Stimulated activated CD8-positive, alpha-beta memory T cell treated with anti-CD3 and anti-CD28 coated beads, Interleukin-4, amount 100 ng/mL, for 24 hours (primary cell): ENCODE measurements around the gene ABCC3.

ENCODE experiments used
- DNase-seq: peaks from one replicate; pipeline ENCODE4 v3.0.0-alpha.2; 2020; ENCODE audit warnings: low read depth

Gene ABCC3

DNA sequence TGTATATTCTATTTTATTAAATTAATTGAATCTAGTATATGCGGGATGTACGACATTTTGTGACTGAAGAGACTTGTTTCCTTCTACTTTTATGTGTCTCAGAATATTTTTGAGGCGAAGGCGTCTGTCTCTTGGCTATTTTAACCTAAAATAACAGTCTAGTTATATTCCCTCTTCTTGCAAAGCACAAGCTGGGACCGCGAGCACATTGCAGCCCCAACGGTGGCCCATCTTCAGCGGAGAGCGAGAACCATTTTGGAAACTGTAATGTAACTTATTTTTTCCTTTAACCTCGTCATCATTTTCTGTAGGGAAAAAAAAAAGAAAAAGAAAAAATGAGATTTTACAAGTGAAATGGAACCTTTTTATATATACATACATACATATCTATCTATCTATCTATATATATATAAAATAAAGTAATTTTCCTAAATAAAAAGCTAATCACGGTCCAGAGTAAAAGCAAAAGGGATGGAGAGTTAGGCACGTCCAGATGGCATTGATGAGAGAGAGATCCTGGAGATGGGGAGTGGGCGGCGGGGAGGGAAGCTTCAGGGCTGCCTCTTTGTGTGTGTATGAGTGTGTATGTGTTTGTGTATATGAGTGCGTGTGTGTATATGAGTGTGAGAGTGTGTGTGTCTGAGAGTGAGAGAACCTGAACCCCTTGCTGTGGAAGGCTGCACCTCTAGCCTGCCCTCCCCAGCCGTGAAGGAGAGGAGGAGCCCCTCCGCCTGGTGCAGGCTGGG is 7.5 kb upstream of the ABCC3 start:
- DNase-seq, result no peak

DNA sequence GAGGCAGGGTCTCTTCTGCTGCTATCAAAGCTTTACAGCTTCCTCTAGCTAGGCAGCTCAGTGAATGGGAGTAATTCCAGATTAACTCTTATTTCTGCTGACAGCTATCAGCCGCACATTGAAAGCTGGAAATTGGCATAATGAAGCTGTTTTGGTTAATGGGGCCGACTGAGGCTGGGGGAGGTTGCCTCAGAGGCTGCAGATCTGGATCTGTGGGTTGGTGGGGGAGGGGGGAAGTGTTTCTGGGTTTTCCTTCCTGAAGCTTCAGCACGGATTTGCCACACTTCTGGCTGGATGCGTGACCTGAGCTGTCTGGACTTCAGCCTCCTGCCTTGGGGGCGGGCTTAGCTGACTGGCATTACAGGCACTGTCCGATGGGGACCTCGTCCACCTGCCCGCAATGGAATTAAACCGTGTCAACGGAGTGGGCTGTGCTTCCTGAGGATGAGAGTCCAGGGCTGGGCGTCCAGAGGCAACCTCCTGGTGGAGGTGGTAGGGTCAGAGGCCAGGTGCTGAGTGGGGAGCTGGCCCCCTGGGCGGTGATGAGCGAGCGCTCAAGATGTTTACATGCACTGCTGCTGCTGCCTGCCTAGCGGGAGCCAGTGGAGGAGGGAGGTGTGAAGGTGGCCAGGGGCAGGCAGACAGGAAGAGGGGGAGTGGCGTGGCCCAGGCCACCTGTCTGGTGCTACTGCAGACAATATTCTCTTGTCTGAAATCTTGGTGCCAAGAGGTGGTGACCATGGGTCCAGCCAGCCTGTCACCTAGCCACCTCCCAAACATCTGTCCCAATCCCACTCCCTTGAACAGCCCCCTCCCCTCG is 6.7 kb upstream of the ABCC3 start:
- DNase-seq, result no peak

DNA sequence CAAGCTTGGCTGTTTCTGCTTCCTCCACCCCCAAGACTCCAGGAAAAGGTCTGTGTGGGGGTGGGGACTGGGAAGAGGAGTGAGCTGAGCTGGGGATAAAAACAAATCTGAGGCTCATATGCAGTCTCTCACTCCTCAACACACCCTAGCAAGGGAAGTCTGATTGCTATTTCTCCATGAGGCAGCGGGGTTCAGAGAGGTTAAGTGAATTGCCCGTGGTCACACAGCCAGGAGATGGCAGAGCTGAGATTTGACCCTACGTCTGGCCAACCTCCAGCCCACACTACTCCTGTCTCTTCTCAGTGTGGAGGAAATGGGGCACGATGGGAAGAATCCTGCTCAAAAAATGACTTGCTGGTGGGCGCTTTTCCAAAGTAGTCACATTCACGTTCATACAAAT is 4.8 kb upstream of the ABCC3 start:
- no peak for DNase-seq

DNA sequence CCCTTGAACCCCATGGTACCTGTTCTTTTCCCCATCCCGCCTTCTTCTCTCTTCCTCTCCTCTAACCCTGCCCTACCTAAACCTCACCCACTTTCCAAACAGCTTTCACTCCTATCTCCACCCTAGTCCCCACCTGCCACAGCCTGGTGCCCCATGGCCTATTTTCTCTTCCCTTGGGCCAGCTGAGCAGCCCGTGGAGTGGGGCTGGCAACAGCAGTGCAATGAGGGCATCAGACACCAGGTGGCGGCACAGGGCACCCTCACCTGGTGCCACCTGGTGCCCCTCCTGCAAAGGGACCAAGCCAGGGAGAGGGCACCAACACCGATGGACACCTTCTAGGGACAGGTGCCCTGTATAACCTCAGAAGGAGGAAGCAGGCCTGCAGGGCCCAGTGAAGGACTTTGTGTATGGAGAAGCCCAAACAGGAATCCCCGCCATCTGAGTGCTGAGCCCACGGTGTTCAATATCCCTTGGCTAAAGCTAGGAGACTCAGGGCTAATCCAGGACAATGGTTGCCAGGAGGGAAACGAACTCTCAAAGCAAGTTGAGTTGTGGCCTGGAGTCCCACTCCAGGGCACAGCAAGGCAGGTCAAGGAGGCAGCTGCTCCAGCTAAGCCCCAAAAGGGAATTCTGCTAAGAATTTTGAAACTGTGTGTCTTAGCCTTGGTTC is 4.0 kb upstream of the ABCC3 start:
- peak; percentile 36 for DNase-seq

DNA sequence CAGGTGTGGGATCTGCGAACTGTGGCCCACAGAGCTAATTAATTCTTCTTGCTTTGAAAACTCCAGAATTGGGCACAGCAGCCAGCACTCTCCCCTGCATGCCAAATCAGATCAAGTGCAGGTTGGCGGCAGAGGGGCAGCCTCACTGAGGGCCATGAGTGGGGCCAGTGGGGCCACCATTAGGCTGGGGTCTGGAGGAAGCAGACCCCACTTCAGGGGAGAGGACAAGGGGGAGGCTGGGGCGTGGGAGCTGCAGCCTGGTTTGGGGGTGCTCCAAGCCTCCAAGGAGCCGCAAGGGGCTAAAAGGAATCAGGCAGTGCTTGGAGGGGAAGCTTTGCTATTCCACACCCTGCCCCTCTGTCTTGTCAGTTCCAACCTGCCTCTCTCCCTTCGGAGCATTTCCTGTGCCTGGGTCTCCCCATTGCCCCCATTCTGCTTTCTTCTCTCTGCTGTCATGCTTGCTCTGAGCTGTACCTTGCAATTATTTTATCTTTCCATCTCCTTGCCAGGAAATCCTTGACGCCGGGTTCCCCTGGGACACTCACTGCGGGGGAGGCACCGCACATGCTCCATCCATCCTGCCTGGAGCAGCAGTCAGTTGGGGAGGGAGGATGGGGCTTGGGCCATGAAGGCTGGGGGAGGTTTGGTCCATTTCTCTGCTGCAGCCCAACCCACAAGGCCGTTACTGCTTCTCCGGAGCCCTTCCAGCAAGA is 3.3 kb upstream of the ABCC3 start:
- no peak for DNase-seq

DNA sequence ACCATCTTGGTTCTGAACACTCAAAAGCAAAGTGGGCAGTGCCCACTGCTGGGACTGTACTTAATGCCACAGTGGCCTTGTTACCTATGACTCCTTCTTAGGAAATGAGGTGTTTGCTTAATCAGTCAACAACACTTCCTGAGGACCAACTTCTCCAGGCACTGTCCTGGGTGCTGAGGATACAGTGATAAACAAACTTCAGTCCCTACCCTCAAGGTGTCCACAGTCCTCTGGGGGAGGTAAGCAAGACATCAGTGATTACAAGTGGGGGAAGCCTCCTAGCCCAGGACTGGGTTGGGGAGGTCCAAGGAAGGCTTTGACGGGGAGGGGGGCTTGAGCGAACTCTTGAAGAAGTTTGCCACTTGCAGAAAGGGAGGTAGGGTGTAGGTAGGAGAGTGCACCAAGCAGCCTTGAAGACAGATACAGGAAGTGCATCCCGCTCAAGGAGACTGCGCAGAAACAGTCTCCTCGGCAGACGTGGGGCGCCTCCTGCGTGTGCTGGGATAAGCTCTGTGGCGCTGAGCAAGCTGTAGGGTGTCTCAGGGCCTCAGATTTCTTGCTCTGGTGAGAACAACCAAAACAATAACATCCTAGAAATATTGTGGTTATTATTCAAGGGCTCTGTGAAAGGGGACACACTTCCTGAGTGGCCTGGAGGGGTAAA is 2.6 kb upstream of the ABCC3 start:
- DNase-seq, result no peak

DNA sequence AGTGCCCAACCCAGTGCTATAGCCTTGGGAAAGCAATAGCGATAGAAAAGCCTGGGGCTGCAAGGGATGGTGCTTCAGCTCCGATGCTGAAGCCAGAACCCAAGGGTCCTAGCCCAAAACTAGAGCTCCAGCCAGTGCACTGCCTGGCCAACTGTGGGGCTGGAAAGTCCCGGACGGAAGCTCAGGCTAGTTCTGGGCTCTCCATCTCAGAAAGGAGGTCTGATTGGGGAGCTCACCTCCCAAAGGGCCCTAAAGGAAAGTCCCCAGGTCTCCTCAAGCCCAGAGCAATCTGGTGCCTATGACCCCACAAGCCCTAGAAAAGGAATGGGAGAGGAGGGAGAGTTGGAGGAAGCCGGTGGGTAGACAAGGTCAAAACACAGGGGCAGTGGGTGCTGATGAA is 2.0 kb upstream of the ABCC3 start:
- no peak for DNase-seq

DNA sequence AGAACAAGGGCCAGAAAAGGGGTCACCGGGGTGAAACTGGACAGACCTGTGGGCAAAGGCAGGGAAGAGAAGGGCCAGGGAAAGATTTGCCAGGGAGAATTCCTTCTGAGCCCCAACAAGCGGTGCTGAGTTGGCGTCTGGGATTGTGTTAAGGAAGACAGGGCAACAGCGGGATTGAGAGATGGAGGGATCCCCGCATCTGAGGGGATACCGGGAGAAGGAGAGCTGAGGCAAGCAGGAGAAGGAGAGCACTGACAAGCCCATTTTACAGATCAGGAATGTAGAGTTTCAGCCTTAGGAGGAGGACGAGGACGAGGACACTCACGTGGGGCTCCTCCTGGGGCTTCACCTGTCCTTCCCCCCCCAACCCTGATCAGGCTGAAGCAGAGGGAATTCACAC is 998 bp upstream of the ABCC3 start:
- DNase-seq, result no peak

DNA sequence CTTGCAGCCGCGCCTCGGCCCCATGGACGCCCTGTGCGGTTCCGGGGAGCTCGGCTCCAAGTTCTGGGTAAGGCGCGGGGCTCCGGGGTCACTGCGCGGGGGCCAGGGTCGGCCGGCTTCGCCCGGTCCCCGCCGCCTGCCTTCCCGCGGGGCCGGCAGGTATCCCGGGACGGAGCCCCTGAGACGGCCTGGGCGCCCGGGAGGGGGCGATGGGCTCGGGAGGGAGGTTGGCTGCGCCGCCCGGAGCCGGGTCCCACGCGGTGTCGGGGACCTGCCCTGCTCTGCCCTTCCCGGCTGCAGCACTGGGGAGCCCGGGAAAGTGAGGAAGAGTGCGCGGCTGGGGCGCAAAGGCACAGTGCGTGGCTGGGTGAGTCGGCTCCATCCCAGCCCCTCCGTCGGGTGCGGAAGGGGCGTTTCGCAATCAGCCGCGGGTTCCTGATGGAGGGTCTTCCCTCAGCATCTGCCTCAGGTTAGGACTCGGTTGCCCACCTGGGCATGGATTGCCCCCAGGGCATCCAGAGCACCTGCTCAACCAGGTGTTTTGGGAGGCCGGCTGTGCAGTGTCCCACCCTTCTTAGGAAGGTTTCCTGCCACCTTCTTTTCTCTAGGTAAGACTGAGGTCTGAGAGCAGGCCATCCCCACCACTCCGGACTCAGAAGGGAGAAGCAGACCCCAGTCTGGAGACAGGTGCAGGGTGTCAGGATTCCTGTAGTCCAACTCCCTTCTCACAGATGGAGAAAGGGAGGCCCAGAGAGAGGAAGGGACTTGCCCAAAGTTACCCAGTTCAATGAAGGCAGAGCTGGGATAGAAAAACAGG is 442 bp downstream of the ABCC3 start:
- DNase-seq, result no peak

DNA sequence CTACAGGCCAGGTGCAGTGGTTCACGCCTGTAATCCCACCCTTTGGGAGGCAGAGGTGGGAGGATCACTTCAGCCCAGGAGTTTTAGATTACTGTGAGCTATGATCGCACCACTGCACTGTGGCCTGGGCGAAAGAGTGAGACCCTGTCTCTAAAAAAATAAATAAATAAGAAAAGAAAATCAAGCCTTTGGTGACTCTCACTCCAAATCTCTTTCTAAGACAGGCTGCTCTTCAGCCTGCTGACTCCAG is 976 bp downstream of the ABCC3 start:
- DNase-seq, result no peak

DNA sequence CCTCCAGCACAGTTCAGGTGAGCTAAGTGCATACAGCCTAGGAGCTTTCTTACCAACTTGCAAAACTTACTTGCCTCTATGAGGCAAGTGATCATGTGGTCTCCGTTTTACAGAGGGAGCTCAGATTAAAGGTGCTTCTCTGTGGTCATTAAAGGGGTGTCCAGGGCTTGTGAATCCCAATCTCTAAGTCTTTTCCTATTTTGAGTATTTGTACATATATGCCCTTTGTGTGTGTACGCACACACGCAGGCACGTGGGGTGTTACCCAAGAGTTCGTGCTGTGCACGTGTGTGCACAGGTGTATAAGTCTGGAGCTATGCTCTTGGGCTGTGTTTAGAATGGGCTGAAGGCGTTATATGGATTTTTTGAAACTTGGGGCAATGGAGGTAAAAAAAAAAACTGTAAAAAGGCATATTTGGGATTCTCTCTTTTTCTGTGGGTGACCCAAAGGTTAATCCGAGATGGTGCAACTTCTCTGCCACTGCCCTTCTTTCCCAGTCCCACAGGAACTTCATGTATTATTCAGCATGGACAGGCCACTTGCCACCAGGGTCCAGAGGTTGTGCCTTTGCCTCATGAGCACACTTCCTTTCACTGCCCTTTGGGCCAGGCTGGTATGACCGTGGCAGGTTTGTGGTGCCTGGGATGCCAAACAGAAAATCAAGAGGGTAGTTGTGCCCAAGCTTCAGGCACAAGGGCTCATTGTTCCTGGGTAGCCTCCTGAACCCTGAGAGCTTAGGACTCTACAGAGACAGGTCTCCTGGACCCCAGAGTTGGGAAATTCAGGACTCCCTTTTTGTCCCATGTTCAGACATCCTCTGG is 1.5 kb downstream of the ABCC3 start:
- no peak for DNase-seq

DNA sequence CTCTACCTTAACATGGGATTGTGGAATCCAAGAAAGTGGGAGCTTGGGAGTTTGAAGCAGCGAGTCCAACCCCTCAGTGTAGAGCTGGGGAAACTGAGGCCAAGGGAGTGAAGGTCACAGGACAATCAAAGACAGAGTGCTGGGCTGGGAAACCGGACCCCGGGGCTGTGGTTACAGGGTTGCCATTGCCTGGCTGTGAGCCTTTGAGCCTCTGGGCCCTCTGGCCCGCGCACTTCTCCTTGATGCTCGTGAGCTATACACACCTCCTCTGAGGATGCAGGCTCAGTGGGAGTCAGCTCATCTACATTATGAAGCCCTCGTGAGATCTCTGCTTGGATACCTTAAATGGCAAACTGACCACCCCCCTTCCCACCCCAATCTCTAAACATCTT is 2.1 kb downstream of the ABCC3 start:
- DNase-seq, result no peak

DNA sequence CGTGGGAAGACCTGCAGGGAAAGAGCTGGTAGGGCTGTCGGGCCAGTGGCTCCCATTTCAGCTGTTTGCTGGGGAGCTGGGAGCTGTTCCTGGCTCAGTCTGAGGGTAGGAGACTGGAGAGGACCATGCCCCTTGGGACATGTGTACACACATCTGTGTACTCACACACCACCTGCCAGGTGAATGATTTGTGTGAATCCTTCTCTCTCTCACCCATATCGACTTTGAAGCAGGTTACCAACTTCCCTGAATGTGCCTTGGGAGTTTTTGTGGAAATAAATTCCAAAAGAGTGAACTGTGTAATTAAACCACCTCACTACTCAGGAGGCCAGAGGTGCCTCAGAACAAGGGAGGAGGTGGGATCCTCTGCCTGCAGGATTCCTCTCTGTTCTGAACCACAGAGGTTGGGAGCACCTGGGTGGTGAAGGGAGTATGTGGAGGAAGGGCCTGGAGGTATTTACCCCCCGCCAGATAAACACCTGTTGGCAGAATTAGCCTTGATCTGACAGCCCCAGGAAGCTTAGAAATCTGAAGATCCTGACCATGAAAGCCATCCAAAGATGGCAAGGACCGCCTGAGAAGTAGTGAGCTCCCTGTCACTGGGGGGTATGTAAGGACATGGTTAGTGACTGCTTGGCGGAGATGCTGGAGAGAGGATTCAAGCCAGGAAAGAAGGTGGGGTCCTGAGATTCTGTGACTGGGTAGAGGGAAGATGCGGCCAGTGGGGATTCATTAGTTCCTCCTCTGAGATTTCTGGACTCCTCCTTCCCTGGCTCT is 3.3 kb downstream of the ABCC3 start:
- no peak for DNase-seq

DNA sequence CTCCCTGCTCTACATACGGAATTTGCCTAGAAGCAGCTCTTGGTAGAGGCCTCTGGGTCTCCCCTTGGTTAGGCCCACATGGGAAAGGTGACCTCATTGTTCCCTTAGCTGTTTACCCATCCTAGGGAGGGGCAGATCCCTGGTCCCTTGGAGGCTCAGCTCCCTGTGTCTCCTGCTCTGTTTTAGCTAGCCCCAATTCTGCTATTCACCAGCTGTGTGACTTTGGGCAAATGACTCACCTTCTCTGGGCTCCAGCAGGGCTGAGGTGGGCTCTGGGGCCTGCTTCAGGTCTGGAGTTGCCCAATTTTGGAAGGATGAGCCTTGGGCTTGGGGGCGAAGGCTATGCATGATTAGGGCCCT is 3.9 kb downstream of the ABCC3 start:
- DNase-seq, result no peak

DNA sequence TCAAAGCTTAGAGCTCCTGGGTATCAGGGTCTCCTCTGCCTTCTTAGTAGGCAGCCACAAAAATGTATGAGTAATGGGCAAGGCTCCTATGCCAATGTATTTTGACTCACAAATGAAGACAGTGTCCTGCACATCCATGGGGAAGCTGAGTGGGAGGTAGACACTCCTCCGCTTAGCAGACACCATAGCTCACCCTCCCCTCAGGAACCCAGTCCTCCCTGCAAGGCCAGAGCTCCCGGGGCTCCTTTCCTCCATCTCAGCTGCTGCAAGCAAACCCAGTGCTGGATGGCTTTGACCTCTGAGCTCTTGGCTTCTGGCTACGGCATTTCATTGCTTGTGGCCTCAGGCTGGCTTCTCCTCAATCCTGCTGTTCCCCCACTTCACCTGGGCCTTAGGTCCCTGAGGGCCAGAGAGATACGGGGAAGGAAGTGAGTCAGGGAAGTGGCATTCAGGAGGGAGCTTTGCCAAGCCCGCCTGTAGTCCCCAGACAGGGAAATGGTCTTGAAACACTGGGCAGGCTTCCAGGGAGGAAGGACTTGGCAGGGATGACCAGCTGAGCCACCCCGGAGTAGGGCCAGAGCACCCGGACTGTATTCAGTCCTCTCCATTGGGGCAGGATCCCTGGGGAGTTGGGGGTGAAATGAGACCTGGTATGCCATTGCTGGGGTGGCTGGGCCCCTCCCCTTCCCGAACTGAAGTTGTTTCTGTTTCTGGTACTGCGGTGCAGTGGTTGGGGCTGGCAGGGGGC is 4.5 kb downstream of the ABCC3 start:
- no peak for DNase-seq

DNA sequence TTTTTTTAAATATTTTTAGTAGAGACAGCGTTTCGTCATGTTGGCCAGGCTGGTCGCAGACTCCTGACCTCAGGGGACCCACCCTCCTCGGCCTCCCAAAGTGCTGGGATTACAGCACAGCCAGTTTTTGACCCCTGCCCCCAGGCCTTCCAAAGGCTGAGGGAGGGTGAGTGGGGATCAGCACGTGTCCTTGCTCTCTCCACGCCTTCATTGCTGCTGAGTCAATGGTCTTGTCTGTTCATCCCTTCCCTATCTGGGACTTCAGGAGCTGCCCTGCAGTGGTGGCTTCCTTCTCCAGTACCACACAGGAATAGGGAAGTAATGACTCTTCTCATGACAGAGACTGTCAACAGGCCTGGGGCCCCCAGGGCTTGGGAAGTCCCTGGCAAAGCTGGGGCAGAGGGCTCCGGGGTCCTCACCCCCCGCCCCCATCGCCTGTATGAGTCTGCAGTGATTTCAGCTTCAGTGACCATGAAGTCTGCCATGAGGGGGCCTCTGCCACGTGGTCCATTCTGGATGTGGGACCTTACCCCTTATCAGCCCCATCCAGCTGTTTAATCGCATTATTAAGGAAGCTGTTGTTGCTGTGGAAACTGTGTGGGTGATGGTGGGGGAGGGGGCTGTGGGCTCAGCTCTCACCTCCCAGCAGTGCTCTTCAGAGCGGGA is 6.1 kb downstream of the ABCC3 start:
- DNase-seq, result no peak

DNA sequence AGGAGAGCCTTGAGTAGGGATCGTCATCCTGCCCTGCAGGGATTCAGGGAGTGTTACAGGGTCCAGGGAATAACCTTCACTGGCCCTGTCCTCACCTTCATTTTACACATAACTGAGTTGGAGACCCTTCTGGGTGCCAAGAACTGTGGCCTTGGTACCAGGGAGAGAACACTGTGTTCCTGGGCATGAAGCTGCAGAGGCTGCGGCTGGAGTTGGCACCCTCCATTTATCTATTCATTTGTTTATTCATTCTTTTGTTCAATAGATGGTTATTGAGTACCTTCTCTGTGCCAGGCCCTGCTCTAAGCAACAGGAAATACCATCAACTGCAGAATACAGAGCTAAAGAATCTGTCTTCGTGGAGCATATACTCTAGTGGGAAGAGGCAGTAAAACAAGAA is 6.7 kb downstream of the ABCC3 start:
- no peak for DNase-seq

DNA sequence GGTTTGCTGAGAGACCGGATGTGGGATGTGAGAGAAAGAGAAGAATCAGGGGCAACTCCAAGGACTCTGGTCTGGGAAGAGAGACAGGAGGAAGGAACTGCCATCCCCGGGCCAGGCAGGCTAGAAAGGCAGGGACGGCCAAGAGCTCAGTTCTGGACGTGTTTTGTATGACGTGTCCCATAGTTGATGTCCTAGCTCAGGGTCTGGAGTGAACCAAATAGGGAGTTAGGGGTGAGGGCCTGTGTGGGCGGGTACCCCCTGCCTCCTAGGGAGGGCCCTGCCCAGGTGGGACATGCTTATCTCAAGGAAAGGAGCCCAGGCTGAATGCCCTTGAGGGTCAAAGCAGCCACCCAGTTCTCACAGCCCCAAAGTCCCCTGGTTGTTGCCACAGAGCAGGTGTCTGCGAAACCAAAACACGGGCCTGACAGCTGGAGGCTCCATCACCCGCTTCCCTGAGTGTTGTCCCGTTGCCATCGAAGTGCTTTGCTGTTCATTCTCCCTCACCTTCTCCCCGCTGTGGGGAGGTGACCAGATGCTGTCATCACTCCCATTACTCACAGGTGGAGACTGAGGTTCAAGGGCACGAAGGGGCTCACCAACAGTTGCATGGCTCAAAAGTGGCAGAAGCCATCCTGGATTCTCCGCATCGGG is 7.5 kb downstream of the ABCC3 start:
- no peak for DNase-seq
